Measurements from ENCODE around the gene C19orf81.
A peak's percentile ranks its signal among the peaks of the same experiment; 100 is the strongest.
"Not testable (repeated sequence)": the region's sequence is repeated elsewhere in the genome, so short reads cannot be mapped to it uniquely, and the experiment has no call there.

Gene C19orf81

DNA sequence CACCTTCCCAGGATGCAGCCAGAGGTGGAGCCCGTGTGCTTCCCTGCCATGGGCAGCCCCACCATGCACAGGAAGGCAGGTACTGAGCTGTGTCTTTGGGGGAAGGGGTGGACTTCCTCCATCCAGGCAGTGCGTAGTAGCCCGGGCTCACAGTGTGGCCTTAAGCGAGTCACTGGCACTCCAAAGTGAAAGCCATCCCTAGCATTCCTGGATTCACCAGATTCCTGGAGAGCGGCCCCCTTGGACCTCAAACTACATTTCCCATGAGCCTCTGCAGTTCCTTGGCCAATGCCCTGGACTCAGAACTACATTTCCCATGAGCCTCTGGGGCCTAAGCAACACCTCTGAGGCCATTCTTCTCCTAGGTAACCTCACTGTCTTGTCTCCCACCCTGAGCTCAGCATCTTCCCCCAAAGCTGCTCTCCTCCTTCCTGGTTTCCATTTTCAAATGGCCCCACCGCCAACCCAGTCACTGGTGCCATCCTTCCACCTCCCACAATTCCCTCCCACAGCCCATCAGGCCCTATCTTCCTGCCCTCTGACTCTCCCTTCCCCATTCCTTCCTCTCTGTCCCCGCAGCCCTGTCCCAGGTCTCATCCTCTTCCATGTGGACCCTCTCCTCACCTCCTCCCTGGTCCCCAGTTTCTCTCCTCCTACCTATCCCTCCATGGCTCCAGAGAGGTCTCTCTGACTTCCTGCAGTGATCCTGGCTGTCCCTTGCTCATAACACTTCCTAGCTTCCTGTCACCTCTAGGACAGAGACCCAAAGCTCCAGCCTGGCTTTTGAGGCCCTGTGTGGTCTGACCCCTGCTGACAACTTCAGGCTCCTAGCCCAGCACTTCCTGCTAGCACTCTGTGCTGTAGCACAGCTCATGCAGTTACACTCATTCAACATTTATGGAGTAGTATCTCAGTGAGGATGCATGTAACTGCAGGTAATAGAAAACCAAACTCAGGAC is at the start of gene C19orf81:
Gene C19orf81 (plus strand): TSS at position 13 of the 959 bp plus-strand sequence. CDS start 0 bp downstream, at position 13.
- DNase-seq = peak in 13 of 56 donors; percentile 3 to 41 (median 15)

DNA sequence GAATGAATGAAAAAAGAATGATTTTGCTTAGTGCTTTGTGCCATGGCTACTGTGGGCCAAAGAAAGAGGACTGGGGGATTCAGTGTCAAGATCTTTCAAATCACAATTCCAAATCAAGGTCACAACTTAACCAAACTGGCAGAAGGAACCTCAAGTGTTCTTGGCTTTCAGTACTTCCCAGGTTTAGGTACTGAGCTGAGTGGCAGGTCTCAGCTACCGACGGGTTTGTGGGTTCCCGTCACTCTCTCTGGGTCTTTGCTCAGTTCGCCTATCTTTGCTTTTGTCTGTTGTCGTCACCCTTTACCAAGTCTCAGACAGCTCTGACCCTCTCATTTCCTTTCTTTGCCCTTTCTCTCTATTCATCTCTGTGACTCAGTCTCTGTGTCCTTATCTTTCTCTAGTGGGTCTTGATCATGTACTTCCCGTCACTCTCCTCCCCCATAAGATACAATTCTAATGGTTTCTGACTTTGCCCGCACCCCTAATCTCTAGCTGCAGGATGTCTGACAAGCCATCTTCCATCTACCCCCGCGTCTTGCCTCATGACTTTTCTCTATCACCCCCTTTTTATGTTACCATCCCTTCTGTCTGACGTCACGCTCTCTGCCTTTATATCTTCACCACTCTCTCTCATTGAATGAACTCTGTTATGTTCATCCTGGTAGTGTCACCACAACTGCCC is 47.7 kb upstream of the C19orf81 start:
- no peak for DNase-seq

DNA sequence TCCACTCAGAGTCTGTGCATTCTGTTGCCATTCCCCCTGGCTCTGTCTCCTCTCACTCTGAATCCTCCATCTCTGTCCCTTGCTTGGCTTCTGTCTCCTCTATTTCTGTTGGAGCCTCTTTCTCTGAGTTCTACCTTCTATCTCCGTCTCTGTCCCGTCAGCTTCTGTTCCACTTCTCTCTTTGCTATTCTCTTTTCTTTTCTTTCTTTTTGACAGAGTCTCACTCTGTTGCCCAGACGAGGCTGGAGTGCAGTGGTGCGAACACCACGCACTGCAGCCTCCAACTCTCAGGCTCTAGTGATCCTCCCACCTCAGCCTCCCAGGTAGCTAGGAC is 47.2 kb upstream of the C19orf81 start:
- no peak for DNase-seq

DNA sequence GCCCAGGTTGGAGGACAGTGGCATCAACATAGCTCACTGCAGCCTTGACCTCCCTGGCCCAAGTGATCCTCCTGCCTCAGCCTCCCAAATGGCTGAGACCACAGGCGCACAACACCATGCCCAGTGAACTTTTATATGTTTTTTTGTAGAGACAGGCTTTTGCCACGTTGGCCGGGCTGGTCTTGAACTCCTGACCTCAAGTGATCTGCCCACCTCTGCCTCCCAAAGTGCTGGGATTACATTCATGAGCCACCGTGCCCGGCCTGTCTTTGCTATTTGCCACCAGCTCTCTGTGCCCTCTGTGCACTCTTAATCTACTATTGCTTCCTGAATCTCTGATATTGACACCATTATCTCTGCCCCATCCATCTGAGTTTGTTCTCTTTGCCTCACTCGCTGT is 46.7 kb upstream of the C19orf81 start:
- DNase-seq = no peak

DNA sequence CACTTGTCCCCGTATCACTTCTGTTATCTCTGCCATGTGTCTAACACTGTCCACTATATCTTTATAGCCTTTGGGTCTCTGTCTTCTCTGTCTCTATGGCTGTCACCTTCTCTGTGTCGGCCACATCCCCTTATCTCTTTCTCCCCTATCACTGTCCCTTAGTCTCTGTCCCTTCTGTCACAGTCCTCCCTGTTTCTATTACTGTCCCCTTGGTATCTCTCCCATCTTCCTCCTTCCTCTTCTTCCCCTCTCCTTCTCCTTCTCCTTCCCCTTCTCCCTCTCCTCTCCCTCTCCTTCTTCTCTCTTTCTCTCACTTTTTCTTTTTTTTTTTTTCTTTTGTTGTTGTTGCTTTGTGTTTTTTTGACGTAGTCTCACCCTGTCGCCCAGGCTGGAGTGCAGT is 46.3 kb upstream of the C19orf81 start:
- DNase-seq = no peak

DNA sequence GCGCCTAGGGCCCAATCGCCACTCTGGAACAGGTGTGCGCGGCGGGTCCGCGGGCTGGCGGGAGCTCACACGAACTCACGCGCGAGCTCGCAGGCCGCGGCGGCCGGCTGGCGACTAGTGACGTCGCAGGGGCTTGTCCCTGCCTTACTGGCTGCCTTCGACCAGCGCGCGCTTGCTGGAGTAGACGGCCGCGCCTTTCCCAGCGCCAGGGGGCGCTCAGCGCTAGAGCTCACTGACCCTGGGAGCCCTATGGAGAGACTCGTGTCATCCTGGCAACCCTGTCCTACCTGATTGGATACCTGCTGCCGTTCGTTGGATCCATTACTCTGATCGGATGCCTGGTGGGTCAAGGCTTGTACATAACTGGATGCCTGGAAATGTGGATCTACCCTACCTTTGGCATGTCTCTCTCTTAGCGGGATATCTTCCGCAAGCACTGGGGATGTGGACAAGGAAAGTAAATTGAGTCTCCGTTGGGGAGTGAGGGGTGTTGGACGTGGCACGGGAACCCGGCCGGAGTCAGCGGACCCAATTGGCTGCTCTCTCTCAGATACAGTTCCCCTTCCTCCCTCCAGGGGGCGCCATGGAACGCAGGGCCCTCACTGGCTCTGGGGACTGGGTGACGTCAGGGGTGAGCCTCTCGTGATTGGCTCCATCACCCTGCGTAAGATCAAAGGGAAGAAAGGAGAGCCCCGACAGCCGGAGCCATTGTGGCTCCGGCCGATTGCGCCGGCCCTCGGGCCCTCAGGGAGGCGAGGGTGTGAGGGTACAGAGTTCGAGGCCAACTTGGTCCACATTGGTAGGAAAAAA is 44.8 kb upstream of the C19orf81 start:
- not testable (repeated sequence) for DNase-seq

DNA sequence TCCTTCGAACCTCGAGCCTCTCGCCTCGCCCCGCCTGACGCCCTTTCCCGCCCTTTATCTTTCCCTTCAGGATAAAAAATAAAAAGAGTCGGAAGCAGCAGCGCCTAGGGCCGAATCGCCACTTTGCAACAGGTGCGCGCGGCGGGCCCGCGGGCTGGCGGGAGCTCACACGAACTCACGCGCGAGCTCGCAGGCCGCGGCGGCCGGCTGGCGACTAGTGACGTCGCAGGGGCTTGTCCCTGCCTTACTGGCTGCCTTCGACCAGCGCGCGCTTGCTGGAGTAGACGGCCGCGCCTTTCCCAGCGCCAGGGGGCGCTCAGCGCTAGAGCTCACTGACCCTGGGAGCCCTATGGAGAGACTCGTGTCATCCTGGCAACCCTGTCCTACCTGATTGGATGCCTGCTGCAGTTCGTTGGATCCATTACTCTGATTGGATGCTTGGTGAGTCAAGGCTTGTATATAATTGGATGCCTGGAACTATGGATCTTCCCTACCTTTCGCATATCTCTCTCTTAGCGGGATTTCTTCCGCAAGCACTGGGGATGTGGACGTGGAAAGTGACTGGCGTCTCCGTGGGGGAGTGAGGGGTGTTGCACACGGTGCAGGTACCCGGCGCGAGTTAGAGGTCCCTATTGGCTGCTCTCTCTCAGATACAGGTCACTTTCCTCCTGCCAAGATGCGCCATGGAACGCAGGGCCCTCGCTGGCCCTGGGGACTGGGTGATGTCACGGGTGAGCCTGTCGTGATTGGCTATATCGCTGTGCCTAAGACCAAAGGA is 43.0 kb upstream of the C19orf81 start:
- DNase-seq = peak in 18 of 56 donors; percentile 1 to 49 (median 15)

DNA sequence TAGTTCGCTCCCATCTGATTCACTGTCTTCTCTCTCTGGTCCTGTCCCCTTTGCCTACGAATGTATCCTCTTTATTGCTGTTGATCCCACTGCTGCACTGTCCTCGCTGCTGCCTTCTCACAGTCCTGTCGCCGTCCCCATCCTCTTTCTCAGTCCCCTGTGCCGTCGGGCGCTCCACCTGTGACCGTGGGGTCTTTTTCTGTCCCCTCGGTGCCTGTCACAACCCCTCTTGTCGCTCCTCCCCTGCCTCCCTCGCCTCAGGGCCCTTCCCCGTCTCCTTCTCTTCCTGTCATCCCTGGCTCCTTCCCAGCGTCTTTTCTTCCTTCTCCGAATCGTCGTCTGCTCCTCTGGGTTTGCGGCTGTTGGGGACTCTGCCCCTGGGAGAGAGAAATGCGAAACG is 41.9 kb upstream of the C19orf81 start:
- peak in 1 of 56 donors; percentile 28 for DNase-seq

DNA sequence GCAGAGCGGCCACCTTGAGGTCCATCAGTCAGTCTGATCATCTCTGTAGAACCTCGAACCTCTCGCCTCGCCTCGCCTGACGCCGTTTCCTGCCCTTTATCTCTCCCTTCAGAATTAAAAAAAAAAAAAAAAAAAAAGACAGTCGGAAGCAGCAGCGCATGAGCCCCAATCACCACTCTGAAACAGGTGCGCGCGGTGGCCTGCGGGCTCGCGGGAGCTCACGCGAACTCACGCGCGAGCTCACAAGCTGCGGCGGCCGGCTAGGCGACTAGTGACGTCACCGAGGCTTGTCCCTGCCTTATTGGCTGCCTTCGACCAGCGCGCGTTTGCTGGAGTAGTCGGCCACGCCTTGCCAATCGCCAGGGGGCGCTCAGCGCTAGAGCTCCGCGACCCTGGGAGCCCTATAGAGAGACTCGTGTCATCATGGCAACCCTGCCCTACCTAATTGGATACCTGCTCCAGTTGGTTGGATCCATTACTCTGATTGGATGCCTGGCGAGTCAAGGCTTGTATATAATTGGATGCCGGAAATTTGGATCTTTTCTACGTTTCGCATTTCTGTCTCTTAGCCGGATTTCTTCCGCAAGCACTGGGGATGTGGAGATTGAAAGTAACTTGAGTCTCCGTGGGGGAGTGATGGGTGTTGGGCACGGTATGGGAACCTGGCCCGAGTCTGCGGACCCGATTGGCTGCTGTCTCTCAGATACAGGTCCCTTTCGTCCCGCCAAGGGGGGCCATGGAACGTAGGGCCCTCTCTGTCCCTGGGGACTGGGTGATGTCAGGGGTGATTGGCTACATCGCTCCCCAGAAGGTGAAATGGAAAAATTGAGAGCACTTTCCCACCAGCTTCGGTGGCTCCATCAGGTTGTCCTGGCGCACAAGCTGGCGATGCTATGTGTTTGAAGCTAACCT is 41.1 kb upstream of the C19orf81 start:
- peak in 55 of 56 donors; percentile 63 to 99 (median 92) for DNase-seq

DNA sequence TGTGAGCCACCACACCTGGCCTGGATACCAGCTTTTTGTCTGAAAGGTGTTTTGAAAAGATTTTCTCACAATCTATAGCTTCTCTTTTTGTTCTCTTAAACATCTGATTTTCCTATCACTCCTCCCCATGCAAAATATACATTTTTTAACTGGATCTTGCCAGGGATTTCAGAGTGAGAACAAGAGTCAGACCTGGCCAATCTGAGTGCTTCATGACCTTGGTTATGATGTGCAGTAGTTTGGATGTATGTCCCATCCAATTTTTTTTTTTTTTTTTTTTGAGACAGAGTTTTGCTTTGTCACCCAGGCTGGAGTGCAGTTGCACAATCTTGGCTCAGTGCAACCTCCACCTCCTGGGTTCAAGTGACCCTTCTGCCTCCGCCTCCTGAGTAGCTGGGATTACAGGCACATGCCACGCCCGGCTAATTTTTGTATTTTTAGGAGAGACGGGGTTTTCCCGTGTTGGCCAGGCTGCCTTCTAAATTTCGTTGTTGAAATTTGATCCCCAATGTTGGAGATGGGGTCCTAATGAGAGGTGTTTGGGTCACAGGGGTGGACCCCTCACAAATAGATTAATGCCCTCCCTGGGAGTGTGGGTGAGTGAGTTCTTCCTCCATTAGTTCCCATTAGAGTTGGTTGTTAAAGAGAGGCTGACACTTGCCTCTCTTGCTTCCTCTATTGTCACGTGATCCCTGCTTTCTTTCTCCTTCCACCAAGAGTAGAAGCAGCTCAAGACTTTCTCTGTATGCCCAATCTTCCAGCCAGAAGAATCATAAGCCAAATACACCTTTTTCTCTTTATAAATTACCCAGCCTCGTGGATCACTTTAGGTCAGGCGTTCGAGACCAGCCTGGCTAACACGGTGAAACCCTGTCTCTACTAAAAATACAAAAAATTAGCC is 36.5 kb upstream of the C19orf81 start:
- DNase-seq = not testable (repeated sequence)

DNA sequence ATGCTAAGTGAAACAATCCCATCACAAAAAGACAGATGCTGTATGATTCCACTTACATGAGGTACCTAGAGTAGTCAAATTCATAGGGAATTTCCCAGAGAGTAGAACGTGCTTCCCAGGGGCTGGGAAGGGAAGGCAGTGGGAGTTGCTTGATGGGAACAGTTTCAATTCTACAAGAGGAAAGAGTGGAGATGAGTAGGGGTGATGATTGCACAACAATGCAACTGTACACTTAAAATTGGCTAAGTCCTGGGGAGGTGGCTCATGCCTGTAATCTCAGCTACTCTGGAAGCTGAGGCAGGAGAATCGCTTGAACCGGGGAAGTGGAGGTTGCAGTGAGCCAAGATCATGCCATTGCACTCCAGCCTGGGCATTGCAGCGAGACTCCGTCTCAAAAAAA is 30.9 kb upstream of the C19orf81 start:
- DNase-seq = not testable (repeated sequence)

DNA sequence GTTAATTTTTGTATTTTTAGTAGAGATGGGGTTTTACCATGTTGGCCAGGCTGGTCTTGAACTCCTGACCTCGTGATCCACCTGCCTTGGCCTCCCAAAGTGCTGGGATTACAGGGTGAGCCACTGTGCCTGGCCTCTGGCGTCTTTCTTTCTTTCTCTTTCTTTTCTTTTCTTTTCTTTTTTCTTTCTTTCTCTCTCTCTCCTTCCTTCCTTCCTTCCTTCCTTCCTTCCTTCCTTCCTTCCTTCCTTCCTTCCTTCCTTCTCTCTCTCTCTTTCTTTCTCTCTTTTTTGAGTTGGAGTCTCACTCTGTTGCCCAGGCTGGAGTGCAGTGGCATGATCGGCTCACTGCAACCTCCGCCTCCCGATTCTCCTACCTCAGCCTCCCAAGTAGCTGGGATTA is 30.1 kb upstream of the C19orf81 start:
- DNase-seq = not testable (repeated sequence)

DNA sequence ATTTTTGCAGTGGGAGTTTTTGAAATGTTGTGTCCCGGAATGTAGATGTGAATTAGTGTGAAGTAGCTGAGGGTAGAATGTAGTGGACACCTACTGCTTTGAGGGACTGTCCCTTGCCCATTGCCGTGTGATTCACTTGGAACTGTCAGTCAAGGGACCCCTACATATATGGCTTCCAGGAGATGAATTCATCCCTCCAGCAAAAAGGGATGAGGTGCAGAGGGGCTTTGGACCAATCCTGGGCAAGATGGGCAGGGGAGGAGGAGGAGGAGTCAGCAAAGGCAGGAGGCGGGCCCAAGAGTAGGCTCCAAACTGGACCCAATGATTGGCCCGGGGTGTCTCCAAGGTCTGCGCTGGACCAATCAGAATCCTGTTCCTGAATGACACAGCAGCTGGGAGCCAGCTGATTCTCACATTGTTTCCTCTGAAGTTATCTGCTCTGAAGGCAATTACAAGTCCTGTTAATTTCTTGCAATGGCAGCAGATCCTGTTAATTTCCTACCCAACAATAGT is 28.8 kb upstream of the C19orf81 start:
- DNase-seq = not testable (repeated sequence)

DNA sequence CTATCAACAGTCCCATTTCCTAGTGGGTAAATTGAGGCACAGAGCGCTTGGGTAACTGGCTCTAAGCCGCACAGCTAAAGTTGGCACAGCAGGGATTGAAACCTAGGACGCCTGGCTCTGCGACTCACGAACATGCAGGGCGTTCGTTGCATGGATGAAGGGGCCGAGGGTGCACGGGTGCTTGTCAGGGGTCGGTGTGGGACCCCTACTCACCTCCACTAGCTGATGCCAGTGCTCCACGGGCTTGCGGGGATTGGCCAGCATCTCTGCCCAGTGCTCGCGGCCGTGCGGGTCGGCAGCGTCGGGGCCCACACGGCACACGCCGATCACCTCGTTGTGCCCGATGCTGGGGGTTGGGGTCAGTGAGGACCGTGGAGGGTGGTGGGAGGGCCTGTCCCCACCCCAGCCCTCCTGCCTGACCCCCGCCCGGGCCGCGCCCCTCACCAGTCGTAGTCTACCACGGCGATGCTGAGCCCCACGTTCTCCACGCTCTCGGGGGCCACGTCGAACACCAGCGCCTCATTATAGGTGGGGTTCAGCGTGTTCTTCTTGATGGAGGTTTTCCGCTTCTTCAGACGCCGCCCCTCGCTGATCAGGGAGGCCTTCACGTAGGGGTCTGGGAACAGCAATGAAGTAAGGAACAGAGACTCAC is 24.2 kb upstream of the C19orf81 start:
- DNase-seq = no peak

DNA sequence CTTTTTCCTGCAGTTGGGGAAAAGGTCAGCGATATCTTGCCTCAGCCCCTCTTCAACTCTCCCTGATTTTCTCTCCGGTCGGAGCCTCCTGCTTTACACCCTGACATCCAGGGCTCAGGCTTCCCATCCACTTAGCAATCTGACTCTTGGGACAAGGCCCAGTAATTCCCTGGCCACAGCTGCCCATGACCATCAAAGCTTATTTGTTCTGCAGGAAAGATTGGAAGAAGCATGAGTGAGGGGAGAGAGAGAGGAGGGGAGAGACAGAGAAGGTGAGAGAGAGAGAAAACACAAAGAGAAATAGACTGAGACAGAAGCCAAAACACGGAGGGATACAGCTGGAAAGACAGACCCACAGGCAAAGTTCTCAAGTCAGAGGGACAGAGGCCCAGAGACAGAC is 23.2 kb upstream of the C19orf81 start:
- no peak for DNase-seq

DNA sequence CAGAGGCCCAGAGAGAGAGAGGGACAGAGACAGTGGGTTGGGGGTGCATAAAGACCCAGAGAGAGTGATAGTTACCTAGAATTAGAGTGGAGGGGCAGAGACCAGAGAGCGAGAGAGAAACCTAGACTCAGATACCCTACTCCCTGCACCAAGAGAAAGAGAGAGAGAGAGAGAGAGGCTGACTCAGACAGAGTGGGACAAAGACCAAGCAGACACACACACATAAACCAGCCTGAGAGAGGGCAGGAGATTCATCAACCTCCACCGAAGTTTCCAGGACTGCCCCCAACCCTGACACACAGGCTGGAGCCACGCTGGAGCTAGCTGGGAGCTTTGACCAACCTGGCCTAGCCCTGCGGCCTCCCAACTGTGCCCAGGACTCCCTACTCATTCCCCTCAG is 22.4 kb upstream of the C19orf81 start:
- DNase-seq = no peak

DNA sequence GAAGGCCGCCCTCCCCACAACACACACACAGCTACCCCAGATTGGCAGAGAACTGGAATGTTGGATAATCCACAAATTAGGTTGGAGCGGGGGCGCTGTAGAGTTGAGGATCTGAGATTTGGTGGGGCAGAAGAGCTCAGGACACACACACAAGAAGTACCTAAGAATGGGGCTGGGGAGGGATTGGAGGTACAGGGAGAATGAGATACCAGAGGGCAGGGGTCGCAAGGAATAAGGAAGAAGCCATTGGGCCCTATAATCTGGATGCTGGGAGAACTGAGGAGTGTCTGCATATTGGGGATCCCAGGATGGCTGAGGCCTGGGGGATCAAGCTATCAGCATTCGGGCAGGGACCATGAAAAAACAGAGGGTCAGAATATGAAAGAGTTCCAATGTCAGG is 21.1 kb upstream of the C19orf81 start:
- DNase-seq = no peak

DNA sequence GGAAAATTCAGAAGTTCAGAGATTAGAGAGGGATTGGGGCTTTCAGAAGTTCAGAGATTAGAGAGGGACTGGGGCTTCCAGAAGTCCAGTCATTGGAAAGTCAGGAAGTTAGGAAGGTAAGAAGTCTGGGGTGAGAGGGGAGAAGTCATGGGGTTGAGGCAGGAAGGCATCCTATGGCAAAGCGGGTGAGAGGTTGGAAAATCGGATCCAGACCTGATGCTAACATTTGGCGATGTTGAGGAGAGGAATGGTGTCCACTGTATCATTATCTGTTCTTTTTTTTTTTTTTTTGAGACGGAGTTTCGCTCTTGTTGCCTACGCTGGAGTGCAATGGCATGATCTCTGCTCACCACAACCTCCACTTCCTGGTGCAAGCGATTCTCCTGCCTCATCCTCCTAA is 20.7 kb upstream of the C19orf81 start:
- no peak for DNase-seq
